Measurements from ENCODE around the gene CLCN1.

The CLCN1 gene

GRCh38 chr7:143362131-143363015 is 46.5 kb downstream of the CLCN1 start, which contains the start of gene FAM131B:
FAM131B (minus strand) TSS chr7:143362713; CDS start chr7:143362603, 110 bp downstream.
- in situ Hi-C loops (cut with HindIII; ENCODE audit: low sequenced_read_pairs), result no loop called here

GRCh38 chr7:143363016-143363937 is 47.4 kb downstream of the CLCN1 start:
- in situ Hi-C loops (cut with HindIII; ENCODE audit: low sequenced_read_pairs), result no loop called here

- in situ Hi-C loops (cut with HindIII; ENCODE audit: low sequenced_read_pairs), result no loop called here
Measured at GRCh38 chr7:143367972-143368371, 52.1 kb downstream of the CLCN1 start.

GRCh38 chr7:143368387-143368786 is 52.5 kb downstream of the CLCN1 start:
- in situ Hi-C loops (cut with HindIII; ENCODE audit: low sequenced_read_pairs), result no loop called here

GRCh38 chr7:143369678-143370651 is 54.1 kb downstream of the CLCN1 start:
- in situ Hi-C loops (cut with HindIII; ENCODE audit: low sequenced_read_pairs), result no loop called here

- in situ Hi-C loops (cut with HindIII; ENCODE audit: low sequenced_read_pairs), result no loop called here
Measured at GRCh38 chr7:143372070-143372469, 56.2 kb downstream of the CLCN1 start.

GRCh38 chr7:143373255-143373794 is 57.4 kb downstream of the CLCN1 start:
- in situ Hi-C loops (cut with HindIII; ENCODE audit: low sequenced_read_pairs), result no loop called here

- in situ Hi-C loops (cut with HindIII; ENCODE audit: low sequenced_read_pairs), result no loop called here
Measured at GRCh38 chr7:143374561-143374960, 58.6 kb downstream of the CLCN1 start.

- in situ Hi-C loops (cut with HindIII; ENCODE audit: low sequenced_read_pairs), result no loop called here
Measured at GRCh38 chr7:143375298-143376034, 59.6 kb downstream of the CLCN1 start.

GRCh38 chr7:143376396-143376795 is 60.5 kb downstream of the CLCN1 start:
- in situ Hi-C loops (cut with HindIII; ENCODE audit: low sequenced_read_pairs), result no loop called here

- in situ Hi-C loops (cut with HindIII; ENCODE audit: low sequenced_read_pairs), result no loop called here
Measured at GRCh38 chr7:143379611-143380259, 63.8 kb downstream of the CLCN1 start.

- in situ Hi-C loops (cut with HindIII; ENCODE audit: low sequenced_read_pairs), result no loop called here
Measured at GRCh38 chr7:143380260-143380645, 64.3 kb downstream of the CLCN1 start.

GRCh38 chr7:143380646-143381426 is 64.9 kb downstream of the CLCN1 start, which contains the start of gene ZYX:
ZYX (plus strand) TSS chr7:143381345; CDS start chr7:143381572, 227 bp downstream.
- in situ Hi-C loops (cut with HindIII; ENCODE audit: low sequenced_read_pairs), result no loop called here

GRCh38 chr7:143381427-143382125 is 65.7 kb downstream of the CLCN1 start:
- in situ Hi-C loops (cut with HindIII; ENCODE audit: low sequenced_read_pairs), result no loop called here

- in situ Hi-C loops (cut with HindIII; ENCODE audit: low sequenced_read_pairs), result no loop called here
Measured at GRCh38 chr7:143382126-143382790, 66.3 kb downstream of the CLCN1 start.

- in situ Hi-C loops (cut with HindIII; ENCODE audit: low sequenced_read_pairs), result no loop called here
Measured at GRCh38 chr7:143382791-143383641, 67.1 kb downstream of the CLCN1 start.

Measured in DLD1 (cell line).